HepG2 (cell line): ENCODE measurements around the gene FRRS1. TPM values are rescaled to one million over a fixed set of nuclear protein-coding genes. Genes with fewer than 3 reads are reported as not detected.

Source experiments
- BHLHE40 ChIP-seq: IDR thresholded peaks from 2 replicates; pipeline ENCODE4 v1.6.1; 2011; ENCODE audit warnings: low read length, improper control_type of control experiment
- CENPT ChIP-seq: sonication (generic); formaldehyde crosslinking; IDR thresholded peaks from 2 replicates; pipeline ENCODE4 v1.8.0; 2022; ENCODE audit warnings: low read depth, mild to moderate bottlenecking, moderate library complexity, missing genetic modification reagents
- CREB1 ChIP-seq, 2 experiments: fragments of 450-650 bp in 1 of 2; IDR thresholded peaks; 2 replicates each; pipeline ENCODE4 v1.6.1; 2016 to 2017; ENCODE audit warnings: control low read depth in 1 of 2, mild to moderate bottlenecking in 1 of 2, missing compliant biosample characterization in 1 of 2, missing genetic modification characterization in 1 of 2
- FOXA1 ChIP-seq, 2 experiments: fragments of 450-650 bp in 1 of 2; sonication (generic) in 1 of 2; formaldehyde crosslinking in 1 of 2; IDR thresholded peaks; 2 replicates each; pipeline versions ENCODE4 v1.4.0 to v1.6.1; 2016 to 2020; ENCODE audit warnings: missing genetic modification reagents in 1 of 2
- HDAC6 ChIP-seq: fragments of 200-600 bp; sonication (generic); IDR thresholded peaks from 2 replicates; pipeline ENCODE4 v1.7.0; 2017; ENCODE audit warnings: mild to moderate bottlenecking, antibody characterized with exemption, low read length, low read depth
- HES4 ChIP-seq: sonication (generic); formaldehyde crosslinking; IDR thresholded peaks from 2 replicates; pipeline ENCODE4 v1.9.0; 2021; ENCODE audit warnings: mild to moderate bottlenecking, missing genetic modification reagents, borderline replicate concordance
- HINFP ChIP-seq: sonication (generic); formaldehyde crosslinking; IDR thresholded peaks from 2 replicates; pipeline ENCODE4 v1.4.0; 2020; ENCODE audit warnings: low read depth, mild to moderate bottlenecking, missing genetic modification reagents
- HOXA5 ChIP-seq: sonication (generic); formaldehyde crosslinking; IDR thresholded peaks from 2 replicates; pipeline ENCODE4 v1.4.0; 2020; ENCODE audit warnings: missing genetic modification reagents
- HOXA7 ChIP-seq: sonication (generic); formaldehyde crosslinking; IDR thresholded peaks from 2 replicates; pipeline ENCODE4 v1.8.1; 2022; ENCODE audit warnings: mild to moderate bottlenecking, missing genetic modification reagents, moderate library complexity
- MED1 ChIP-seq: sonication (generic); formaldehyde crosslinking; IDR thresholded peaks from 2 replicates; pipeline ENCODE4 v1.4.0; 2020; ENCODE audit warnings: missing genetic modification reagents
- MTERF4 ChIP-seq: sonication (generic); formaldehyde crosslinking; IDR thresholded peaks from 2 replicates; pipeline ENCODE4 v1.8.0; 2023; ENCODE audit warnings: mild to moderate bottlenecking, missing genetic modification reagents
- MZF1 ChIP-seq: sonication (generic); formaldehyde crosslinking; IDR thresholded peaks from 2 replicates; pipeline ENCODE4 v1.8.1; 2023; ENCODE audit warnings: mild to moderate bottlenecking, missing genetic modification reagents, borderline replicate concordance
- NFKBIZ ChIP-seq: IDR thresholded peaks from 2 replicates; pipeline ENCODE4 v1.6.1; 2018; ENCODE audit warnings: missing genetic modification reagents, missing compliant biosample characterization
- NR2F1 ChIP-seq, 2 experiments: fragments of 450-650 bp in 1 of 2; formaldehyde crosslinking in 1 of 2; IDR thresholded peaks; 2 replicates each; pipeline versions ENCODE4 v1.5.0 to v1.6.1; 2016 to 2020; ENCODE audit warnings: mild to moderate bottlenecking in 1 of 2, missing compliant biosample characterization in 1 of 2, missing genetic modification reagents in 1 of 2, moderate library complexity in 1 of 2
- PAXIP1 ChIP-seq: sonication (generic); formaldehyde crosslinking; conservative IDR thresholded peaks from 2 replicates; pipeline ENCODE4 v1.4.0; 2020; ENCODE audit warnings: mild to moderate bottlenecking, missing genetic modification reagents, moderate library complexity
- RBFOX2 ChIP-seq: fragments of 200-400 bp; formaldehyde crosslinking; IDR thresholded peaks from 2 replicates; pipeline ENCODE4 v1.6.1; 2017; ENCODE audit warnings: low read depth, mild to moderate bottlenecking, low read length
- RNF219 ChIP-seq: sonication (generic); formaldehyde crosslinking; IDR thresholded peaks from 2 replicates; pipeline ENCODE4 v1.5.0; 2020; ENCODE audit warnings: mild to moderate bottlenecking, missing genetic modification reagents
- RXRB ChIP-seq: IDR thresholded peaks from 2 replicates; pipeline ENCODE4 v1.6.1; 2016; ENCODE audit warnings: borderline replicate concordance, missing genetic modification reagents, missing compliant biosample characterization
- ZBTB20 ChIP-seq: sonication (generic); formaldehyde crosslinking; IDR thresholded peaks from 2 replicates; pipeline ENCODE4 v1.8.1; 2023; ENCODE audit warnings: missing genetic modification reagents, low read depth, mild to moderate bottlenecking, borderline replicate concordance
- ZFP36L1 ChIP-seq: sonication (generic); formaldehyde crosslinking; IDR thresholded peaks from 2 replicates; pipeline ENCODE4 v1.8.0; 2022; ENCODE audit warnings: mild to moderate bottlenecking, missing genetic modification reagents, moderate library complexity
- ZNF224 ChIP-seq: sonication (generic); formaldehyde crosslinking; IDR thresholded peaks from 2 replicates; pipeline ENCODE4 v1.5.0; 2020; ENCODE audit warnings: mild to moderate bottlenecking, missing genetic modification reagents
- ZNF777 ChIP-seq: sonication (generic); formaldehyde crosslinking; IDR thresholded peaks from 2 replicates; pipeline ENCODE4 v1.4.0; 2020; ENCODE audit warnings: missing genetic modification reagents
- polyA plus RNA-seq, 8 experiments: library from polyadenylated mRNA; depleted of rRNA in 3 of 8; stranded (reverse) in 7 of 8; unstranded in 1 of 8; fragments of >200 nt; fragmentation: Illumina TruSeq in 4 of 8; extraction: Trizol in 4 of 8; gene quantifications; 2 replicates each; pipeline versions ENCODE4 v1.2.1 to v1.2.3, GENCODE V29; 2011 to 2016; ENCODE audit warnings: low read depth in 4 of 8, missing spikeins in 1 of 8, mixed read lengths in 1 of 8; ENCODE audit not compliant: insufficient read depth in 1 of 8
- total RNA-seq, 5 experiments: library from RNA; depleted of rRNA; stranded (reverse); fragments of >200 nt; fragmentation: Illumina TruSeq; extraction: Trizol; gene quantifications; 2 replicates each; pipeline ENCODE4 v1.2.3, GENCODE V29; 2016; ENCODE audit warnings: low read depth in 1 of 5

The FRRS1 gene
- total and polyA plus RNA-seq, 2 of the 13 experiments (the other 11 are each of a cell fraction or from before 2014, with no cell fraction given) = 22.6 to 23.4 TPM

GRCh38 chr1:99759518-99760160 is 6.8 kb downstream of the FRRS1 start (continued):
- no peak for TF ChIP-seq MZF1 (CRISPR knock-in tag)
- no peak for TF ChIP-seq ZNF224 (CRISPR knock-in tag)
- peak; percentile 63; the same call in 1 of the 2 replicates for TF ChIP-seq MED1 (CRISPR knock-in tag)
- no peak for TF ChIP-seq CREB1 (IDR thresholded peaks at IDR 0.05)
- no peak for TF ChIP-seq CREB1 (CRISPR knock-in tag; IDR thresholded peaks at IDR 0.05)
- no peak for TF ChIP-seq FOXA1 (IDR thresholded peaks at IDR 0.05)
- peak; percentile 81 for TF ChIP-seq FOXA1 (CRISPR knock-in tag; IDR thresholded peaks at IDR 0.05)
- TF ChIP-seq BHLHE40 = no peak
- TF ChIP-seq RBFOX2 = peak; percentile 4; the same call in 1 of the 2 replicates
- TF ChIP-seq CENPT (CRISPR knock-in tag) = no peak
- no peak for TF ChIP-seq NR2F1 (CRISPR knock-in tag; IDR thresholded peaks at IDR 0.05)
- TF ChIP-seq ZNF777 = no peak
- TF ChIP-seq ZBTB20 (CRISPR knock-in tag) = no peak
- no peak for TF ChIP-seq MTERF4 (CRISPR knock-in tag)
- no peak for TF ChIP-seq HDAC6
- TF ChIP-seq NFKBIZ (CRISPR knock-in tag) = no peak
- no peak for TF ChIP-seq HES4 (CRISPR knock-in tag)
- no peak for TF ChIP-seq ZFP36L1 (CRISPR knock-in tag)
- no peak for TF ChIP-seq RNF219 (CRISPR knock-in tag)
- TF ChIP-seq PAXIP1 = peak; percentile 81
- no peak for TF ChIP-seq HOXA7 (CRISPR knock-in tag)
- TF ChIP-seq RXRB (CRISPR knock-in tag) = peak; percentile 86
- no peak for TF ChIP-seq HINFP (CRISPR knock-in tag)
- TF ChIP-seq HOXA5 (CRISPR knock-in tag) = no peak
